ENCODE data around the gene OR6B3.

- TF ChIP-seq CTCF (IDR thresholded peaks at IDR 0.05; ENCODE audit: low read depth, low read length, poor library complexity, severe bottlenecking) (no peak), EZH2phosphoT487 (IDR thresholded peaks at IDR 0.05; ENCODE audit: borderline replicate concordance, low read length) (no peak)
These were observed 8.2 kb downstream of the OR6B3 start for GRCh38 chr2:240045098-240045497.
